HL-60 (cell line): ENCODE results near the gene SYT7.

Experiments
- POLR2AphosphoS5 ChIP-seq: IDR thresholded peaks from 2 replicates; pipeline ENCODE4 v1.6.1; 2012; ENCODE audit warnings: low read depth
- TF ChIP-seq, protein P1 (sequence below): IDR thresholded peaks from one replicate; pipeline ENCODE4 v1.5.1; 2011; ENCODE audit warnings: low read length, control low read depth, inconsistent platforms; ENCODE audit not compliant: insufficient read depth
- TF ChIP-seq, protein P2 (sequence below): IDR thresholded peaks from 2 replicates; pipeline ENCODE4 v1.6.1; 2012; ENCODE audit warnings: low read depth; ENCODE audit not compliant: insufficient replicate concordance

GRCh38 chr11:61609980-61610366 is 29.1 kb upstream of the SYT7 start:
- TF ChIP-seq, protein P1, sequence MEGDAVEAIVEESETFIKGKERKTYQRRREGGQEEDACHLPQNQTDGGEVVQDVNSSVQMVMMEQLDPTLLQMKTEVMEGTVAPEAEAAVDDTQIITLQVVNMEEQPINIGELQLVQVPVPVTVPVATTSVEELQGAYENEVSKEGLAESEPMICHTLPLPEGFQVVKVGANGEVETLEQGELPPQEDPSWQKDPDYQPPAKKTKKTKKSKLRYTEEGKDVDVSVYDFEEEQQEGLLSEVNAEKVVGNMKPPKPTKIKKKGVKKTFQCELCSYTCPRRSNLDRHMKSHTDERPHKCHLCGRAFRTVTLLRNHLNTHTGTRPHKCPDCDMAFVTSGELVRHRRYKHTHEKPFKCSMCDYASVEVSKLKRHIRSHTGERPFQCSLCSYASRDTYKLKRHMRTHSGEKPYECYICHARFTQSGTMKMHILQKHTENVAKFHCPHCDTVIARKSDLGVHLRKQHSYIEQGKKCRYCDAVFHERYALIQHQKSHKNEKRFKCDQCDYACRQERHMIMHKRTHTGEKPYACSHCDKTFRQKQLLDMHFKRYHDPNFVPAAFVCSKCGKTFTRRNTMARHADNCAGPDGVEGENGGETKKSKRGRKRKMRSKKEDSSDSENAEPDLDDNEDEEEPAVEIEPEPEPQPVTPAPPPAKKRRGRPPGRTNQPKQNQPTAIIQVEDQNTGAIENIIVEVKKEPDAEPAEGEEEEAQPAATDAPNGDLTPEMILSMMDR: no peak
- TF ChIP-seq, protein P2, sequence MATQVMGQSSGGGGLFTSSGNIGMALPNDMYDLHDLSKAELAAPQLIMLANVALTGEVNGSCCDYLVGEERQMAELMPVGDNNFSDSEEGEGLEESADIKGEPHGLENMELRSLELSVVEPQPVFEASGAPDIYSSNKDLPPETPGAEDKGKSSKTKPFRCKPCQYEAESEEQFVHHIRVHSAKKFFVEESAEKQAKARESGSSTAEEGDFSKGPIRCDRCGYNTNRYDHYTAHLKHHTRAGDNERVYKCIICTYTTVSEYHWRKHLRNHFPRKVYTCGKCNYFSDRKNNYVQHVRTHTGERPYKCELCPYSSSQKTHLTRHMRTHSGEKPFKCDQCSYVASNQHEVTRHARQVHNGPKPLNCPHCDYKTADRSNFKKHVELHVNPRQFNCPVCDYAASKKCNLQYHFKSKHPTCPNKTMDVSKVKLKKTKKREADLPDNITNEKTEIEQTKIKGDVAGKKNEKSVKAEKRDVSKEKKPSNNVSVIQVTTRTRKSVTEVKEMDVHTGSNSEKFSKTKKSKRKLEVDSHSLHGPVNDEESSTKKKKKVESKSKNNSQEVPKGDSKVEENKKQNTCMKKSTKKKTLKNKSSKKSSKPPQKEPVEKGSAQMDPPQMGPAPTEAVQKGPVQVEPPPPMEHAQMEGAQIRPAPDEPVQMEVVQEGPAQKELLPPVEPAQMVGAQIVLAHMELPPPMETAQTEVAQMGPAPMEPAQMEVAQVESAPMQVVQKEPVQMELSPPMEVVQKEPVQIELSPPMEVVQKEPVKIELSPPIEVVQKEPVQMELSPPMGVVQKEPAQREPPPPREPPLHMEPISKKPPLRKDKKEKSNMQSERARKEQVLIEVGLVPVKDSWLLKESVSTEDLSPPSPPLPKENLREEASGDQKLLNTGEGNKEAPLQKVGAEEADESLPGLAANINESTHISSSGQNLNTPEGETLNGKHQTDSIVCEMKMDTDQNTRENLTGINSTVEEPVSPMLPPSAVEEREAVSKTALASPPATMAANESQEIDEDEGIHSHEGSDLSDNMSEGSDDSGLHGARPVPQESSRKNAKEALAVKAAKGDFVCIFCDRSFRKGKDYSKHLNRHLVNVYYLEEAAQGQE: no peak
- TF ChIP-seq POLR2AphosphoS5: no peak
